SK-N-SH treated with all-trans-retinoic acid at 6 μM for 48 hours (cell line): ENCODE measurements around the gene LIN7A.

Experiments
- ATAC-seq: fragments of 200-7000 bp; cut with Tn5 transposase; 3 replicates; pipeline ENCODE4 v1.9.1; 2020; ENCODE audit warnings: mild to moderate bottlenecking, moderate library complexity
- ARNTL ChIP-seq: fragments of 450-650 bp; formaldehyde crosslinking; IDR thresholded peaks from 2 replicates; pipeline ENCODE4 v1.5.0; 2020; ENCODE audit warnings: low read depth, mild to moderate bottlenecking, moderate library complexity, borderline replicate concordance
- BACH2 ChIP-seq: fragments of 250-450 bp; sonication (Bioruptor Pico); IDR thresholded peaks from 2 replicates; pipeline ENCODE4 v1.9.0; 2021; ENCODE audit warnings: mild to moderate bottlenecking, borderline replicate concordance
- CREB5 ChIP-seq: fragments of 250-450 bp; sonication (Bioruptor Pico); IDR thresholded peaks from 2 replicates; pipeline ENCODE4 v1.5.1; 2020; ENCODE audit warnings: low read depth, mild to moderate bottlenecking, moderate library complexity
- CSRNP3 ChIP-seq: fragments of 250-450 bp; sonication (Bioruptor Pico); IDR thresholded peaks from 2 replicates; pipeline ENCODE4 v1.5.1; 2021; ENCODE audit warnings: mild to moderate bottlenecking, moderate library complexity
- ESRRG ChIP-seq: fragments of 250-450 bp; sonication (Bioruptor Pico); IDR thresholded peaks from 2 replicates; pipeline ENCODE4 v1.6.1; 2021; ENCODE audit warnings: mild to moderate bottlenecking
- GLIS3 ChIP-seq: fragments of 250-450 bp; sonication (Bioruptor Pico); IDR thresholded peaks from 2 replicates; pipeline ENCODE4 v1.5.0; 2020; ENCODE audit warnings: mild to moderate bottlenecking, moderate library complexity
- ISL1 ChIP-seq: fragments of 250-450 bp; sonication (Bioruptor Pico); IDR thresholded peaks from 2 replicates; pipeline ENCODE4 v2.1.2; 2022; ENCODE audit warnings: mild to moderate bottlenecking, moderate library complexity
- OSR1 ChIP-seq: fragments of 250-450 bp; sonication (Bioruptor Pico); IDR thresholded peaks from 2 replicates; pipeline ENCODE4 v1.8.0; 2022; ENCODE audit warnings: moderate library complexity, mild to moderate bottlenecking, inconsistent platforms
- PATZ1 ChIP-seq: fragments of 250-450 bp; sonication (Bioruptor Pico); IDR thresholded peaks from 2 replicates; pipeline ENCODE4 v1.8.0; 2020; ENCODE audit warnings: mild to moderate bottlenecking, moderate library complexity, borderline replicate concordance
- RARB ChIP-seq: fragments of 250-450 bp; sonication (Bioruptor Pico); IDR thresholded peaks from 2 replicates; pipeline ENCODE4 v1.8.0; 2021; ENCODE audit warnings: mild to moderate bottlenecking, moderate library complexity
- TCF4 ChIP-seq: fragments of 250-450 bp; sonication (Bioruptor Pico); IDR thresholded peaks from 2 replicates; pipeline ENCODE4 v1.8.0; 2021; ENCODE audit warnings: mild to moderate bottlenecking, moderate library complexity, borderline replicate concordance
- TOX ChIP-seq: fragments of 250-450 bp; sonication (Bioruptor Pico); IDR thresholded peaks from 2 replicates; pipeline ENCODE4 v1.8.0; 2021; ENCODE audit warnings: mild to moderate bottlenecking, moderate library complexity, borderline replicate concordance
- TSHZ2 ChIP-seq: fragments of 250-450 bp; sonication (Bioruptor Pico); IDR thresholded peaks from 2 replicates; pipeline ENCODE4 v1.5.0; 2020; ENCODE audit warnings: mild to moderate bottlenecking, moderate library complexity
- ZFP3 ChIP-seq: fragments of 250-450 bp; sonication (Bioruptor Pico); IDR thresholded peaks from 2 replicates; pipeline ENCODE4 v1.5.0; 2020; ENCODE audit warnings: mild to moderate bottlenecking, moderate library complexity
- ZFP30 ChIP-seq: fragments of 450-650 bp; formaldehyde crosslinking; IDR thresholded peaks from 2 replicates; pipeline ENCODE4 v1.5.0; 2022; ENCODE audit warnings: mild to moderate bottlenecking, moderate library complexity
- ZNF565 ChIP-seq: fragments of 450-650 bp; formaldehyde crosslinking; conservative IDR thresholded peaks from 2 replicates; pipeline ENCODE4 v1.5.0; 2020; ENCODE audit warnings: low read depth, mild to moderate bottlenecking, moderate library complexity
- ZNF70 ChIP-seq: fragments of 450-650 bp; formaldehyde crosslinking; IDR thresholded peaks from 2 replicates; pipeline ENCODE4 v1.5.0; 2020; ENCODE audit warnings: mild to moderate bottlenecking, moderate library complexity
- ZNF8 ChIP-seq: fragments of 450-650 bp; formaldehyde crosslinking; IDR thresholded peaks from 2 replicates; pipeline ENCODE4 v1.5.0; 2020; ENCODE audit warnings: mild to moderate bottlenecking, moderate library complexity

Gene LIN7A

GRCh38 chr12:80935111-80935510, 2.6 kb downstream of the LIN7A start:
- ATAC-seq, result no peak
- no peak for TF ChIP-seq ZFP30 (CRISPR knock-in tag)
- TF ChIP-seq TSHZ2 (CRISPR knock-in tag), result no peak
- no peak for TF ChIP-seq CREB5 (CRISPR knock-in tag)
- TF ChIP-seq PATZ1 (CRISPR knock-in tag), result no peak
- TF ChIP-seq BACH2 (CRISPR knock-in tag), result no peak
- no peak for TF ChIP-seq ARNTL (CRISPR knock-in tag)
- no peak for TF ChIP-seq ZFP3 (CRISPR knock-in tag)
- no peak for TF ChIP-seq GLIS3
- no peak for TF ChIP-seq ZNF565 (CRISPR knock-in tag)

GRCh38 chr12:80925983-80926382, 11.8 kb downstream of the LIN7A start:
- TF ChIP-seq BACH2 (CRISPR knock-in tag) (no peak), ZNF70 (CRISPR knock-in tag) (no peak), CSRNP3 (no peak), ISL1 (CRISPR knock-in tag) (no peak)
- ATAC-seq, result no peak

GRCh38 chr12:80925237-80925636, 12.5 kb downstream of the LIN7A start:
- TF ChIP-seq ZNF70 (CRISPR knock-in tag) (no peak), CSRNP3 (no peak), ISL1 (CRISPR knock-in tag) (no peak), BACH2 (CRISPR knock-in tag) (no peak), ESRRG (no peak), ZNF565 (CRISPR knock-in tag) (no peak), TOX (CRISPR knock-in tag) (no peak), ZFP30 (CRISPR knock-in tag) (no peak), TCF4 (CRISPR knock-in tag) (no peak), RARB (no peak), ZFP3 (CRISPR knock-in tag) (no peak)
- ATAC-seq, result no peak

GRCh38 chr12:80924437-80924836, 13.3 kb downstream of the LIN7A start:
- no peak for TF ChIP-seq ZFP30 (CRISPR knock-in tag)
- TF ChIP-seq OSR1 (CRISPR knock-in tag), result no peak
- TF ChIP-seq ZNF8, result no peak
- no peak for TF ChIP-seq PATZ1 (CRISPR knock-in tag)
- TF ChIP-seq CREB5 (CRISPR knock-in tag), result no peak
- no peak for TF ChIP-seq ISL1 (CRISPR knock-in tag)
- TF ChIP-seq RARB, result no peak
- ATAC-seq, result no peak
